Cardiac fibroblast (primary cell): ENCODE measurements around the gene DKC1.

Experiments used
- DNase-seq, 2 donors: peaks; one replicate each; pipeline versions ENCODE4 v3.0.0 to v3.0.0-alpha.2; 2010; ENCODE audit warnings: low read depth in 2 of 2
- H3K4me3 ChIP-seq, 2 donors: replicated peaks in 1 of 2; 1 replicate in 1 of 2; 2 replicates in 1 of 2; pipeline ENCODE4 v1.5.1; 2011; ENCODE audit warnings: low read depth in 2 of 2, low read length in 2 of 2, mild to moderate bottlenecking in 2 of 2, moderate library complexity in 1 of 2
- CTCF ChIP-seq: IDR thresholded peaks from one replicate; pipeline ENCODE4 v1.5.1; 2011; ENCODE audit warnings: low read depth, mild to moderate bottlenecking, low read length, inconsistent platforms

DKC1 gene

DNA sequence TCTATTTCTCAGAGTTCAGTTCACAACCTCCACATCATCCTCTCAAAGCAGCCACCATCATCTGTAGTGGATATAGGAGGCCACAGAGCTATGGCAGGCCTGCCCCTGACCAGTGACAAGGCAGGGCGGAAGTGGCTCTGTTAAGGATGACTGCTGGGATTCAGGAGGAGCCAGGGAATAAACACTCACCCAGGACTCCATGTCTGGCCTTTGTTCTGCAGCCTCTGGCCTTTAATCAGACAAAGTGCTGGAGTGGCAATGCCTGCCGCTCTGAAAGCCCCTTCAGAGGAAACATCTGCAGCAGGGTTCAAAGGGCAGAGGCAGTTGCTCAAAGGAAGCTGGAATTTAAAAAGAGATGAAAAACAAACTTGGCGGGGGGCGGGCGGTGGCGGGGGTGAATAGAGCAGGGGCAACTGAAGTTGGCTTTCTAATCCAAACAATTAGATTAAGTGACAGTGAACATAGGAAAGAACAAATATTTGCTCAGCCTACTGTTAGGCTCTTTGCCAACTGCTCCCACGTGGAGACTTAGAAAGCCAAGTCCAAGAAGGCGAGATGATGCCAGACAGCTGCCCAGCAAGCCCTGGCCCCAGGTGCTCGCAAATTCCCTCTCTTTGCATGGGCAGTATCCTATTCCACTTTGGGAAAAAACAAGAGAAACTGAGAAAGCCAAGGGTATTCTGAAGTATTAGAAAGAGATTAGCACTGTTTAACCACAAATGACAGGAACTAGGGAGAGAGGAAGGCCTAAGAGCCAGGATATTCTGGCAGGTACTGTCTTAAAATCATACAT, 37.1 kb downstream of the DKC1 start:
- TF ChIP-seq CTCF: no peak
- DNase-seq: peak; percentile 34 to 64
- no peak overlapping the region for H3K4me3 ChIP-seq

GRCh38 chrX:154800478-154801210, 38.0 kb downstream of the DKC1 start:
- no peak for TF ChIP-seq CTCF
- no peak overlapping the region for H3K4me3 ChIP-seq
- DNase-seq: peak in 1 of 2 donors; percentile 9

GRCh38 chrX:154802947-154803346, 40.3 kb downstream of the DKC1 start:
- no peak for TF ChIP-seq CTCF
- DNase-seq: no peak
- no peak overlapping the region for H3K4me3 ChIP-seq

GRCh38 chrX:154804261-154804956, 41.7 kb downstream of the DKC1 start:
- no peak for DNase-seq
- peak overlapping the region; percentile 69 to 72 for H3K4me3 ChIP-seq
- no peak for TF ChIP-seq CTCF

- DNase-seq: peak; percentile 63 to 82
- peak within 1 kb of the TSS; percentile 69 to 72 for H3K4me3 ChIP-seq
- TF ChIP-seq CTCF: no peak
These were observed 42.5 kb downstream of the DKC1 start, which contains the start of gene MPP1 for GRCh38 chrX:154804957-154805695. MPP1 (minus strand) TSS chrX:154805485; CDS start chrX:154805373, 112 bp downstream.

DNA sequence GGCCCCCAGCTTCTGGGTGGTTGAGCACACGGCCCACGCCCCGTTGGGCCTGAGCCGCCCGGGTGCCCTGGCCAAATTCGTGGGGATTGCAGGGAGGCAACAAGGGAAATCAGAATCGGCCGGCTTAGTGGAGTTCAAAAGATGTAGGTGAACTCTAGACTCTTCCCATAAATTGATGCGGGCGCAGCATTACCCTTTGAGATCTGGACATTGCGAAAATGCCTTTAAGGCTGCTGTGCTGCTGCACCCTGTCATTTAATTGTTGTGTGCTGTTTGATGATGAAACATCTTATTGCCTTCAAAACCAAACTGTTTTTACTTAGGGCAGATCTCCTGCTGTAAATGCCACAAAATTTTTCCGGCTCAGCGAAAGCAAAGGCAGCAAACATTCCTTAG, 43.0 kb downstream of the DKC1 start:
- no peak for TF ChIP-seq CTCF
- DNase-seq: peak; percentile 35 to 47
- peak overlapping the region; percentile 35 to 69 for H3K4me3 ChIP-seq
